Right cardiac atrium (tissue), 5 donors: ENCODE results near the gene GFM1. TPM values are rescaled to one million over a fixed set of nuclear protein-coding genes. Genes with fewer than 3 reads are reported as not detected.

ENCODE experiments used
- ATAC-seq, 2 donors: fragments of 200-7000 bp; cut with Tn5 transposase; one replicate each; pipeline versions ENCODE4 v1.8.0 to v1.9.1; 2020; ENCODE audit warnings: moderate library complexity in 2 of 2, mild to moderate bottlenecking in 1 of 2
- DNase-seq, 3 donors: peaks; one replicate each; pipeline ENCODE4 v3.0.0-alpha.2; 2020
- H3K27ac ChIP-seq: one replicate; pipeline ENCODE4 v1.5.1; 2013; ENCODE audit warnings: mild to moderate bottlenecking, low read length, control low read depth, moderate library complexity
- H3K27me3 ChIP-seq: one replicate; pipeline ENCODE4 v1.6.1; 2013; ENCODE audit not compliant: control insufficient read depth, insufficient read depth
- H3K4me1 ChIP-seq: one replicate; pipeline ENCODE4 v1.6.1; 2013; ENCODE audit warnings: low read length; ENCODE audit not compliant: control insufficient read depth, insufficient read depth
- H3K4me3 ChIP-seq: one replicate; pipeline ENCODE4 v1.5.1; 2013; ENCODE audit warnings: low read length, control low read depth
- H3K9me3 ChIP-seq: one replicate; pipeline ENCODE4 v1.6.1; 2013; ENCODE audit warnings: low read length; ENCODE audit not compliant: control insufficient read depth
- WGBS: extraction: QIAGEN DNeasy Blood & Tissue Kit; methylation state at CpG from one replicate; pipeline ENCODE4 v1.1.7; 2013; 5-methylcytosine and 5-hydroxymethylcytosine counted together
- intact Hi-C, 4 donors: fragments of 100-400 bp; cut with DNase I; formaldehyde crosslinking; loops; one replicate each; pipeline versions ENCODE4 v1.11.0 to v1.14.0; 2022 to 2023
- polyA plus RNA-seq: library from polyadenylated mRNA; stranded (reverse); fragments of 200-250 nt; gene quantifications from one replicate; pipeline ENCODE4 v1.2.3, GENCODE V29; 2013
- total RNA-seq, 4 donors: library from RNA; stranded (reverse); fragmentation: NEBNext Ultra II Directional; extraction: Animal tissue kit (Norgen Biotek cat#: 25700); gene quantifications; one replicate each; pipeline ENCODE4 v1.2.1, GENCODE V29; 2021
- donor health status: healthy with polysubstance abuse.
- donor health status: DM: no; HTN: yes; CAD: no.
- donor health status: DM: no; HTN: no; CAD: no.
- donor health status: DM: no; HTN: yes; CAD: no; lungs with severe emphysema.
- donor health status: DM: yes; HTN: yes; CAD: no.

Gene GFM1
- total and polyA plus RNA-seq, 5 donors = 25.2 to 51.0 (median 46.2) TPM

DNA sequence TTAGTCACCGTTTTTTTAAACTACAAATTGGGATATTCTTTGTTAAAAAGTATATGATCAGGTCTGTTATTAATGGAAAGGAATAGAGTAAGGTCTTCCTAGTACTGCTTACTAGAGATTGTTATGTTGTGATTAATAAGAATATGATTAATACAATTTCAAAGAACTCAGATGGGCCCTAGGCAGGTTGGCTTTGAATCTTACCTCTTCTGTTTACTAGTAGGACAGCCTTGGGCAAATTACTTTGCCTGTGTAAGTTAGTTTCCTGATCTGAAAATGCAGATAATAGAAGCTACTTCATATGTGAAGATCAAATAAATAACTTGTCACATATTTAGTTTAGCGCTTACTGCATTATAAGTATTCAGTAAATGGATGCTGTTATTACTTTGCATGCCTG is 6.9 kb downstream of the GFM1 start:
- no peak overlapping the region for H3K4me3 ChIP-seq
- 94% methylated on average over 2 of the region's 2 CpGs for WGBS
- intact Hi-C loops = no loop called here
- H3K9me3 ChIP-seq = no peaks in the 10 kb centered on the region
- no peaks in the 10 kb centered on the region for H3K27me3 ChIP-seq
- DNase-seq = no peak
- ATAC-seq = no peak
- H3K27ac ChIP-seq = no peak overlapping the region
- H3K4me1 ChIP-seq = no peaks in the 10 kb centered on the region

DNA sequence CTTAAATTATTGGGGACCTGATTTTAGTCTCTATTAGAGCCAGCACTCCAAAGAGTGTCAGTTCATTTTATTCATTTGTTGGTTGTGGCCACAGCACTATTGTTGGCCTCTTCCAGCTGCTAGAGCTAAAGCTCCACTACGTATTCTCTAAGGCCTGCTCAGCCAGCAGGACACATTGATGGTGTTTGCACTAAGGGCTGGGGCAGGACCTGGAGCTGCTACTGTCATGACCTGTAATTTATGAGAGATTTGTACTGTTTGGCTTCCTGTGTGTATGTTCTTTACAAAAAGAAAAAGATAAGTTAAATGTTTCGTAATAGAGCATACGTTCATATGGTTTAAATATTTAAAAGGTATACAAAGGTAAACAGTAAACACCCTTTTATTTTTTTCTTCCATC is 8.1 kb downstream of the GFM1 start:
- Histone ChIP-seq H3K4me1 (no peaks in the 10 kb centered on the region), H3K27me3 (no peaks in the 10 kb centered on the region), H3K9me3 (no peaks in the 10 kb centered on the region), H3K27ac (no peak overlapping the region), H3K4me3 (no peak overlapping the region)
- ATAC-seq (no peak), DNase-seq (no peak)
- intact Hi-C loops = no loop called here
- WGBS = 88% methylated on average over 3 of the region's 3 CpGs

DNA sequence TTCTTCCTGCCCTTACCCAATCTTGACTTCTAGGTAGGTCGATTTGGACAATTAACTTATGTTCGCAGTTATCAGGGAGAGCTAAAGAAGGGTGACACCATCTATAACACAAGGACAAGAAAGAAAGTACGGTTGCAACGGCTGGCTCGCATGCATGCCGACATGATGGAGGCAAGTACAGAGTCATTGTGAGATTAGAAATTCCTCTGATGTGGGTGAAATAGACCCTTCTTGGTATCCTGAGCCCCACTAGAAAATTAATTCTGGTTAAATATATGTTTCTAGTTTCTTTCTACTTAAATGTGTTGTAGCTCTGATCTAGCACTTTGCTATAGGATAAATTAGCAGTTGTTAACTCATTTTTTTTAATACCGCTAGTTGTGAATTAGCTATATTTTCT is 14.6 kb downstream of the GFM1 start:
- Histone ChIP-seq H3K4me3 (no peak overlapping the region), H3K9me3 (no peaks in the 10 kb centered on the region), H3K4me1 (no peaks in the 10 kb centered on the region), H3K27me3 (no peaks in the 10 kb centered on the region), H3K27ac (no peak overlapping the region)
- DNase-seq (no peak), ATAC-seq (no peak)
- intact Hi-C loops = no loop called here
- 89% methylated on average over 7 of the region's 7 CpGs for WGBS

DNA sequence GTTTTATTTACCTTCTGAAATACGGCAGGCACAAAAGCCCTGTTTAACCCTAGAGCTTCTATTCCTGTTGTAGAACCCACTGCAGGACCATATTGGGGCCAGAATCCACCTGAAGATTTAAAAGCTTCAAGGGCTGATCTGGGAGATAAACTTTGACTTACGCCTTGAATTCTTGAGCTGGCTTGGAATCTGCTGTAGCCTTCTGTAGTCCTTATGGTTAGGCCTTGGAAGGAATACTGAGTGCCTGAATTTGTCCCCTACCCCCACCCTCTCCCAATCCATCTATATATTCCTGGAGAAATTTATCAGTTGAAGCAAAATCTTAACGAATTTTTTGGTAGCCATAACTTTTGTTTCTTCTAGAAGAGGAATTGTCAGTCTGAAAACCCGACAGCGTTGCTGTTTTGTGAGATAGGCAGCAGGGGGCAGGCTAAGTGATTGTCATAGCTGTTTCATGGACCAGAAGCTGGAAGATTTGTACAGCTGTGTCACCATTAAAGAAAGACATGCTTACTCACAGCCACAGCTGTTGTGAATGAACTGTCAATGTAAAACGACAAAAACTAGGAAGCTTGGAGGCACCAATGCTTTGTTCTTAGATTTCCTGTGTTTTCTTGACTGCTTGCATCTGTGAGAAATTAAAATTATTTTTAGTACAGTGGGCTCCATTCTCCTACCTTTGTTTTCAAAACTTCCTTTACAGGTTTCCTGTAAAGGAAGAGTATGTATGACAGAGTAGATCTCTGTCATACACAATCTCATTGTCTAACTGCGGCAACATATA is 15.3 kb downstream of the GFM1 start:
- no peaks in the 10 kb centered on the region for H3K4me1 ChIP-seq
- intact Hi-C loops = loop anchor here (5.0 to 10.0 kb wide), 2 partner anchors 133 to 135 kb away; no protein-coding TSS in a partner anchor
- H3K27ac ChIP-seq = no peak overlapping the region
- H3K4me3 ChIP-seq = no peak overlapping the region
- WGBS = 46% methylated on average over 7 of the region's 7 CpGs
- no peaks in the 10 kb centered on the region for H3K27me3 ChIP-seq
- ATAC-seq (peak; percentile 76 to 80), DNase-seq (peak; percentile 27 to 72 (median 58))
- H3K9me3 ChIP-seq = no peaks in the 10 kb centered on the region

GRCh38 chr3:158660711-158661110 is 16.4 kb downstream of the GFM1 start:
- 87% methylated on average over 4 of the region's 4 CpGs for WGBS
- H3K4me3 ChIP-seq = no peak overlapping the region
- no peaks in the 10 kb centered on the region for H3K4me1 ChIP-seq
- DNase-seq (no peak), ATAC-seq (no peak)
- no peak overlapping the region for H3K27ac ChIP-seq
- intact Hi-C loops = loop anchor here (5.0 to 10.0 kb wide), 2 partner anchors 132 to 134 kb away; no protein-coding TSS in a partner anchor
- H3K9me3 ChIP-seq = no peaks in the 10 kb centered on the region
- H3K27me3 ChIP-seq = no peaks in the 10 kb centered on the region

DNA sequence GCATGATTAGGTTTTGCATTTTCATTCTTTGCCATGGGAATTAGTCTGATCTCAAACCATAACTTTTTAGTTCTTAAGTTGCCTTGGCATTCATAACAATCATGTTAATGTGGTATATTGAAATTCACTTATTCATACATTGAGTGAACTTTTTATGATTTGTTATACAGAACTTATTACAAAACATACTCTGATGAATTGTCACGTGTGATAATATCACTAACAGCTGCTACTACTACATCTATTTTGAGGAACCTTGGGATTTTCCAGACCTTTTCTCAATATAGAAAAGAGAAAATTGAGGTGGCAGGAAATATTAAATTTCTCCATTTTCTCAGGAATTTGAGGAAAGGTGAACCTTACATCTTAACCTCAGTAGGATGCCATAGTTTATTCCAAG is 18.9 kb downstream of the GFM1 start:
- Histone ChIP-seq H3K4me3 (no peak overlapping the region), H3K27ac (no peak overlapping the region), H3K9me3 (no peaks in the 10 kb centered on the region), H3K27me3 (no peaks in the 10 kb centered on the region), H3K4me1 (no peaks in the 10 kb centered on the region)
- DNase-seq = no peak
- WGBS = 73% methylated on average over 1 of the region's 1 CpG
- intact Hi-C loops = loop anchor here (5.0 to 10.0 kb wide), 2 partner anchors 129 to 132 kb away; no protein-coding TSS in a partner anchor
- ATAC-seq = no peak

DNA sequence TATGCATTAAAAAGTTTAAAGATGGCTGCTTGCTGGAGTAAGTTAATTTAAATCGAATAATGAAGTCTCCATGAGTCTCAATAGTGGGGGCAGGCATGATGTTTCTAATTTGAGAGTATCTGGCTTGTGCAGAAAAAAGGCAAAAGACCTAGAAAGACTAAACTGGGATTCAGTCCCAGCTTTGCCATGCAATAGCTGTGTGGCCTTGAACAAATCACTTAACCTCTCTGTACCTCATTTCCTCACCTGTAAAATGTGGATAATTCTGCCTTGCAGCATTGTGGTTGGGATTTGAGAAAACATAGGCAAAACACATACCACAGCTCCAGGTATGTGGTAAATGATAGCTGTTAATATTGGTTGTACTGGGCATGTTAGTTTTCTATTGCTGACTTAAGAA is 19.5 kb downstream of the GFM1 start:
- WGBS = 96% methylated on average over 1 of the region's 1 CpG
- Histone ChIP-seq H3K27ac (no peak overlapping the region), H3K4me3 (no peak overlapping the region), H3K9me3 (no peaks in the 10 kb centered on the region), H3K27me3 (no peaks in the 10 kb centered on the region), H3K4me1 (no peaks in the 10 kb centered on the region)
- DNase-seq = no peak
- intact Hi-C loops = loop anchor here (5.0 to 10.0 kb wide), 2 partner anchors 128 to 131 kb away; no protein-coding TSS in a partner anchor
- ATAC-seq = no peak

- H3K27ac ChIP-seq = no peak overlapping the region
- no peaks in the 10 kb centered on the region for H3K9me3 ChIP-seq
- ATAC-seq = no peak
- DNase-seq = no peak
- no peaks in the 10 kb centered on the region for H3K4me1 ChIP-seq
- 70% methylated on average over 3 of the region's 3 CpGs for WGBS
- intact Hi-C loops = loop anchor here in 3 of 4 donors (10.0 kb wide), 1 partner anchor 128 kb away; no protein-coding TSS in a partner anchor
- H3K27me3 ChIP-seq = no peaks in the 10 kb centered on the region
- no peak overlapping the region for H3K4me3 ChIP-seq
These were observed 22.1 kb downstream of the GFM1 start for GRCh38 chr3:158666416-158666815.

GRCh38 chr3:158668506-158668905 is 24.2 kb downstream of the GFM1 start:
- intact Hi-C loops = loop anchor here in 3 of 4 donors (10.0 kb wide), 1 partner anchor 126 kb away; no protein-coding TSS in a partner anchor

DNA sequence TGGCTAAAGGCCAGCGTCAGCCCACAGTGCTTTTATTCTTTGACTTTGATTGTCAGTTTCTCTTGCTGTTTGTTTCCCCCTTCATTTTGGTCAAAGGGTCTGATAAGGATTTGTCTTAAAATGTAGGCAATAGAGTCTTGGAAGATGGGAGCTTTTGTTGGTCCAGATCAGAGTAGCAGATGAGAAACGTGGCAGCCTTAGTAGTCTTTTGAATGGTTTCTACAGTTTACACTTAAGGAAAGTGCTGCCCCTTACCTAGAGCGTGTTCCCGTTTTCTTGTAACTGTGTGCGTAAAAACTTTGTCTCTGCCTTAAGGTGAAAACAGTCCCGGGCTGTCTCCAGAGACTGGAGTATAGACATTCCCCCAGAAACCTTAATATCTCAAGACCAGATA is 27.5 kb downstream of the GFM1 start:
- no peaks in the 10 kb centered on the region for H3K27me3 ChIP-seq
- peak overlapping the region; percentile 75 for H3K27ac ChIP-seq
- intact Hi-C loops = no loop called here
- ATAC-seq = peak; percentile 20 to 25
- WGBS = 27% methylated on average over 6 of the region's 6 CpGs
- peak overlapping the region; percentile 63 for H3K4me3 ChIP-seq
- DNase-seq = no peak
- H3K4me1 ChIP-seq = no peaks in the 10 kb centered on the region
- no peaks in the 10 kb centered on the region for H3K9me3 ChIP-seq

More at GRCh38 chr3:158668506-158668905, 24.2 kb downstream of the GFM1 start:
- no peaks in the 10 kb centered on the region for H3K4me1 ChIP-seq
- H3K27me3 ChIP-seq = no peaks in the 10 kb centered on the region
- no peak overlapping the region for H3K27ac ChIP-seq
- no peak overlapping the region for H3K4me3 ChIP-seq
- ATAC-seq (no peak), DNase-seq (no peak)
- no peaks in the 10 kb centered on the region for H3K9me3 ChIP-seq
- 70% methylated on average over 2 of the region's 2 CpGs for WGBS
